CD4-positive, alpha-beta T cell (primary cell): ENCODE measurements around the gene DNAJC28. TPM values are rescaled to one million over a fixed set of nuclear protein-coding genes. Genes with fewer than 3 reads are reported as not detected.

Source experiments
- ATAC-seq: fragments of 200-7000 bp; cut with Tn5 transposase; one replicate; pipeline ENCODE4 v1.10.0; 2022; ENCODE audit warnings: mild to moderate bottlenecking; ENCODE audit not compliant: poor library complexity
- CTCF ChIA-PET: fragments of 350-600 bp; sonication (Branson Sonifier 250); formaldehyde crosslinking; loops from one replicate; lab custom pipeline; 2021; ENCODE audit warnings: antibody characterized with exemption, inconsistent platforms; lab: Charles Lee
- POLR2A ChIA-PET: fragments of 350-600 bp; sonication (Branson Sonifier 250); formaldehyde crosslinking; loops from one replicate; lab custom pipeline; 2021; ENCODE audit warnings: antibody characterized with exemption, inconsistent platforms; lab: Charles Lee
- DNase-seq, 14 experiments: peaks; one replicate each; pipeline ENCODE4 v3.0.0-alpha.2; 2013 to 2020; ENCODE audit warnings: mixed read lengths in 2 of 14
- H3K27ac ChIP-seq, 2 donors: one replicate each; pipeline versions ENCODE4 v1.5.1 to v1.7.0; 2013; ENCODE audit warnings: low read length in 2 of 2, low read depth in 1 of 2, mild to moderate bottlenecking in 1 of 2
- H3K27me3 ChIP-seq, 2 experiments: 1 replicate in 1 of 2; 2 replicates in 1 of 2; pipeline versions ENCODE4 v1.6.1 to v1.7.0; 2013; ENCODE audit warnings: low read length in 2 of 2, control low read depth in 1 of 2, mild to moderate bottlenecking in 1 of 2, moderate library complexity in 1 of 2; ENCODE audit not compliant: insufficient read depth in 2 of 2, control insufficient read depth in 1 of 2
- H3K36me3 ChIP-seq: one replicate; pipeline ENCODE4 v1.6.1; 2013; ENCODE audit warnings: low read length, control low read depth; ENCODE audit not compliant: insufficient read depth
- H3K4me1 ChIP-seq: one replicate; pipeline ENCODE4 v1.6.1; 2013; ENCODE audit warnings: low read length, control low read depth; ENCODE audit not compliant: insufficient read depth
- H3K4me3 ChIP-seq: one replicate; pipeline ENCODE4 v1.5.1; 2013; ENCODE audit warnings: mild to moderate bottlenecking, low read length, moderate library complexity
- H3K9me3 ChIP-seq, 2 experiments: 1 replicate in 1 of 2; 2 replicates in 1 of 2; pipeline versions ENCODE4 v1.6.1 to v1.7.0; 2013; ENCODE audit warnings: low read length in 2 of 2, mild to moderate bottlenecking in 2 of 2, control low read depth in 1 of 2, moderate library complexity in 1 of 2; ENCODE audit not compliant: control insufficient read depth in 1 of 2, insufficient read depth in 1 of 2
- H3K27ac Mint-ChIP-seq: one replicate; pipeline ENCODE4 v1.8.0; 2020; ENCODE audit warnings: mixed read lengths
- H3K27me3 Mint-ChIP-seq: one replicate; pipeline ENCODE4 v1.8.0; 2021; ENCODE audit warnings: mixed read lengths
- H3K36me3 Mint-ChIP-seq: one replicate; pipeline ENCODE4 v1.8.0; 2021; ENCODE audit warnings: low read depth, mixed read lengths
- H3K4me1 Mint-ChIP-seq: one replicate; pipeline ENCODE4 v1.8.0; 2021; ENCODE audit warnings: low read depth, mixed read lengths
- H3K4me3 Mint-ChIP-seq: one replicate; pipeline ENCODE4 v1.8.0; 2020; ENCODE audit warnings: mild to moderate bottlenecking, mixed read lengths
- H3K9me3 Mint-ChIP-seq: one replicate; pipeline ENCODE4 v1.8.0; 2020; ENCODE audit warnings: mixed read lengths
- intact Hi-C, 2 experiments: fragments of 100-400 bp; cut with DNase I in 1 of 2; cut with micrococcal nuclease in 1 of 2; formaldehyde crosslinking; loops; one replicate each; pipeline versions ENCODE4 v1.15.1 to v1.9.0; 2023 to 2025; cut with DNase I, micrococcal nuclease
- total RNA-seq, 174 experiments: library from RNA in 2 of 174; stranded (reverse) in 2 of 174; gene quantifications; one replicate each; pipeline ENCODE4 v1.2.3 and lab custom pipeline; 2021 to 2026
- TF ChIP-seq, protein P1 (sequence below): fragments of 200-600 bp; IDR thresholded peaks from one replicate; pipeline ENCODE4 v1.8.0; 2022; ENCODE audit warnings: antibody characterized with exemption, mild to moderate bottlenecking

Gene DNAJC28
- total RNA-seq, 2 experiments from 2014 or later, result not detected

DNA sequence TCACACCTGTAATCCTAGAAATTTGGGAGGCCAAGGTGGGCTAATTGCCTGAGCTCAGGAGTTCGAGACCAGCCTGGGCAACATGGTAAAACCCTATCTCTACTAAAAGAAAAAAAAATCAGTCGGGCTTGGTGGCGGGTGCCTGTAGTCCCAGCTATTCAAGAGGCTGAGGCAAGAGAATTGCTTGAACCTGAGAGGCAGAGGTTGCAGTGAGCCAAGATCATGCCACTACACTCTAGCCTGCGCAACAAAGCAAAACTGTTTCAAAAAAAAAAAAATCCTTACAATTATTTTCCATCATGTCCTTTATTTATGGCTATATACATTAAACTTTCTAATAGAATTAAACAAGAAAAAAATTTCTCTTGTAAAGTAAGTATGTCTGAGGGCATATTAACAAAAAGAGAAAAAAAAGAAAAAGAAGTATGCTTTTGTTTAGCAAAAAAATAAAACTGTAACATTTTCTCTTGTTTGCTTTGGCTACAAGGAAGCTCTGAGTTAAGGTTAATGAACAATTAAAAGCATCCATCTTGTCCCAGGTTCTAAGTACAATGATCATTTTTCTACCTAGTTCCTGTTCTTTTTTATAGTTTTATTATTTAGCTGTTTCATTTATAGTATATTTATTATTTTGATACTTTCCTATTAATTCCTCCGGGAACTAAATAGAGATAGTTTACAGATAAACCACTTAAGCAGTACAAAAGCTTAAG lies 29.8 kb downstream of the DNAJC28 start:
- intact Hi-C loops, result no loop called here

DNA sequence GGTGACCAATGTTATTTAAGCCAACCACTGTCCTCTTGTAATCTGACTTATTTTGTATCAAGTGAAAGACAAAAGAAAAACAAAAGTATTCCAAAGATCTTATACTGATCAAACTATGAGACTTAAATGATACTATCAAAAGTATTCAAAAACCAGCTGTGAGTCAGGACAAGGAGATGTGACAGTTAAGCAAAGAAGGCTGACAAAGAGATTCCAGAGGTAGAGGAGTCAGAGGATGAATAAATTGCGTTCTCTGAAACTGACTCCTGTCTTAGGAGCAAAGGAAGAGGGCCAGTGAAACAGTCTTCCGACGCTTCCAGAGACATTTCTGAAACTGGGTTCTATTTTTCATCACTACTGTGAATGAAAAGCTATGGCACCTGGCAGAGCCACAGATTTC lies 32.7 kb downstream of the DNAJC28 start:
- H3K27me3 Mint-ChIP-seq, result no peaks in the 10 kb centered on the region
- H3K4me1 Mint-ChIP-seq, result no peaks in the 10 kb centered on the region
- H3K27ac ChIP-seq, result no peak overlapping the region
- no peaks in the 10 kb centered on the region for H3K4me1 ChIP-seq
- no peak overlapping the region for H3K4me3 Mint-ChIP-seq
- POLR2A ChIA-PET, result interaction anchor here (1.8 kb wide), 1 partner anchor 21 kb away, joined by 5 read pairs; the partner anchor contains the start of gene TMEM50B
- no peaks in the 10 kb centered on the region for H3K9me3 ChIP-seq
- H3K36me3 ChIP-seq, result peaks cover 42% of the 10 kb centered on the region
- H3K4me3 ChIP-seq, result no peak overlapping the region
- peaks cover 60% of the 10 kb centered on the region for H3K36me3 Mint-ChIP-seq
- DNase-seq (no peak), ATAC-seq (no peak)
- H3K9me3 Mint-ChIP-seq, result no peaks in the 10 kb centered on the region
- no peaks in the 10 kb centered on the region for H3K27me3 ChIP-seq
- CTCF ChIA-PET, result interaction anchor here (1.3 kb wide), 1 partner anchor 147 kb away, joined by 4 read pairs; no protein-coding TSS in a partner anchor
- TF ChIP-seq, protein P1, sequence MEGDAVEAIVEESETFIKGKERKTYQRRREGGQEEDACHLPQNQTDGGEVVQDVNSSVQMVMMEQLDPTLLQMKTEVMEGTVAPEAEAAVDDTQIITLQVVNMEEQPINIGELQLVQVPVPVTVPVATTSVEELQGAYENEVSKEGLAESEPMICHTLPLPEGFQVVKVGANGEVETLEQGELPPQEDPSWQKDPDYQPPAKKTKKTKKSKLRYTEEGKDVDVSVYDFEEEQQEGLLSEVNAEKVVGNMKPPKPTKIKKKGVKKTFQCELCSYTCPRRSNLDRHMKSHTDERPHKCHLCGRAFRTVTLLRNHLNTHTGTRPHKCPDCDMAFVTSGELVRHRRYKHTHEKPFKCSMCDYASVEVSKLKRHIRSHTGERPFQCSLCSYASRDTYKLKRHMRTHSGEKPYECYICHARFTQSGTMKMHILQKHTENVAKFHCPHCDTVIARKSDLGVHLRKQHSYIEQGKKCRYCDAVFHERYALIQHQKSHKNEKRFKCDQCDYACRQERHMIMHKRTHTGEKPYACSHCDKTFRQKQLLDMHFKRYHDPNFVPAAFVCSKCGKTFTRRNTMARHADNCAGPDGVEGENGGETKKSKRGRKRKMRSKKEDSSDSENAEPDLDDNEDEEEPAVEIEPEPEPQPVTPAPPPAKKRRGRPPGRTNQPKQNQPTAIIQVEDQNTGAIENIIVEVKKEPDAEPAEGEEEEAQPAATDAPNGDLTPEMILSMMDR, result no peak
- H3K27ac Mint-ChIP-seq, result no peak overlapping the region
- intact Hi-C loops, result loop anchor here in 1 of 2 experiments (10.0 kb wide), 1 partner anchor 804 kb away; no protein-coding TSS in a partner anchor

More for the DNA sequence above, 29.8 kb downstream of the DNAJC28 start:
- Histone ChIP-seq H3K4me3 (no peak overlapping the region), H3K36me3 (peaks cover 42% of the 10 kb centered on the region), H3K27ac (no peak overlapping the region), H3K9me3 (no peaks in the 10 kb centered on the region), H3K27me3 (no peaks in the 10 kb centered on the region), H3K4me1 (no peaks in the 10 kb centered on the region)
- CTCF ChIA-PET, result interaction anchor here (1.2 kb wide), 1 partner anchor 144 kb away, joined by 3 read pairs; no protein-coding TSS in a partner anchor
- Mint-ChIP-seq H3K4me3 (no peak overlapping the region), H3K27ac (no peak overlapping the region), H3K9me3 (no peaks in the 10 kb centered on the region), H3K4me1 (no peaks in the 10 kb centered on the region), H3K36me3 (peaks cover 62% of the 10 kb centered on the region), H3K27me3 (no peaks in the 10 kb centered on the region)
- POLR2A ChIA-PET, result interaction anchor here (0.5 to 0.6 kb wide), 2 partner anchors 40 to 553 kb away, joined by 3 read pairs; no protein-coding TSS in a partner anchor
- TF ChIP-seq, protein P1, result no peak
- no peak for DNase-seq
- ATAC-seq, result no peak

DNA sequence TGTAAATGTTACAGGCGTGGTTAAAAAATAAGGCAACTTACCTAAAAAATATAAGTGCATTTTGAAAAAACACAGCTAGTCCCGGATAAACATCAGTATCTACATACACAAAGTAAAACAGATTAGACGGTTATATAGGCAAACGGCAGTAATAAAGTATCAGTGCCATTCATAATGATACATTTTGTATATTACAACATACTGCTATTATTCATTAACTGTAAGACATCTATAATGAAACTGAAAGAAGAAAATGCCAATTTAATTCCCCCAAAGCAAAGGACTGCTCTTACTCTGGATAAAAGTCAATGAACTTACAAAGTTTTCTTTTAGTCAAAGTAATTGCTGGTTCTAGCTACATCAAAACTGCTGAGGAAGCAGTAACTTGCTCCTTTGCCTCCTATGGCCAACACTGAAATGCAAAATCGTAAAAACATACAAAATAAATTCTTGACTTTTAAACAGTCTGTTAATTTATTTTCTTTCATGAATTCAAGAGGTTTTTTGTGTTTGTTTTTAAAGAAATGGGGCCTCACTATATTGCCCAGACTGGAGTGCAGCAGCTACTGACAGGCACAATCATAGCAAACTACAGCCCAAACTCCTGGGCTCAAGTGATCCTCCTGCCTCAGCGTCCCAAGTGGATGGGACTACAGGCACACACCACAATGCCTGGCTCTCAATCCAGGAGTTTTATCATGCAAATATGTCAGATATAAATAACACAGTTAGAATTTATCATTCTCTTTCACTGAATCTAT lies 35.6 kb downstream of the DNAJC28 start:
- ATAC-seq, result no peak
- Histone ChIP-seq H3K27ac (no peak overlapping the region), H3K27me3 (no peaks in the 10 kb centered on the region), H3K9me3 (no peaks in the 10 kb centered on the region), H3K4me3 (no peak overlapping the region), H3K36me3 (peaks cover 42% of the 10 kb centered on the region), H3K4me1 (no peaks in the 10 kb centered on the region)
- Mint-ChIP-seq H3K36me3 (peaks cover 70% of the 10 kb centered on the region), H3K27ac (no peak overlapping the region), H3K4me3 (no peak overlapping the region), H3K27me3 (no peaks in the 10 kb centered on the region), H3K4me1 (no peaks in the 10 kb centered on the region), H3K9me3 (no peaks in the 10 kb centered on the region)
- intact Hi-C loops, result loop anchor here in 1 of 2 experiments (10.0 kb wide), 1 partner anchor 801 kb away; no protein-coding TSS in a partner anchor
- CTCF ChIA-PET, result interaction anchor here (1.5 kb wide), 1 partner anchor 9 kb away, joined by 4 read pairs; no protein-coding TSS in a partner anchor
- DNase-seq, result no peak
- POLR2A ChIA-PET, result interaction anchor here (1.0 to 1.1 kb wide), 2 partner anchors 24 to 48 kb away, joined by 3 read pairs; partner anchors contain the start of gene TMEM50B
- TF ChIP-seq, protein P1, result no peak
